Liver (tissue), 9 donors: ENCODE results near the gene ZSCAN5A. TPM values are rescaled to one million over a fixed set of nuclear protein-coding genes. Genes with fewer than 3 reads are reported as not detected.

Experiments used
- DNase-seq: peaks from one replicate; pipeline ENCODE4 v3.0.0-alpha.2; 2017; ENCODE audit warnings: low spot score
- H3K27ac ChIP-seq, 2 donors: one replicate each; pipeline ENCODE4 v1.7.0; 2013; ENCODE audit warnings: inconsistent platforms in 2 of 2, low read length in 2 of 2, control low read depth in 1 of 2, low read depth in 1 of 2, mild to moderate bottlenecking in 1 of 2
- H3K27me3 ChIP-seq, 4 donors: one replicate each; pipeline versions ENCODE4 v1.6.1 to v1.7.0; 2013; ENCODE audit warnings: low read length in 3 of 4, inconsistent platforms in 1 of 4, mild to moderate bottlenecking in 1 of 4, moderate library complexity in 1 of 4; ENCODE audit not compliant: control insufficient read depth in 4 of 4, insufficient read depth in 4 of 4
- H3K36me3 ChIP-seq, 4 donors: one replicate each; pipeline versions ENCODE4 v1.6.1 to v1.7.0; 2013; ENCODE audit warnings: low read length in 3 of 4, mild to moderate bottlenecking in 3 of 4, low read depth in 1 of 4, moderate library complexity in 1 of 4; ENCODE audit not compliant: control insufficient read depth in 4 of 4, insufficient read depth in 3 of 4
- H3K4me1 ChIP-seq, 4 donors: one replicate each; pipeline versions ENCODE4 v1.6.1 to v1.7.0; 2013; ENCODE audit warnings: low read length in 3 of 4, mild to moderate bottlenecking in 3 of 4, moderate library complexity in 1 of 4; ENCODE audit not compliant: control insufficient read depth in 4 of 4, insufficient read depth in 4 of 4
- H3K4me3 ChIP-seq, 3 donors: one replicate each; pipeline versions ENCODE4 v1.6.1 to v1.7.0; 2013; ENCODE audit warnings: low read length in 3 of 3, control low read depth in 1 of 3, low read depth in 1 of 3, mild to moderate bottlenecking in 1 of 3
- H3K9ac ChIP-seq, 2 donors: one replicate each; pipeline ENCODE4 v1.7.0; 2013; ENCODE audit warnings: low read length in 2 of 2, mild to moderate bottlenecking in 2 of 2, moderate library complexity in 2 of 2, control low read depth in 1 of 2, low read depth in 1 of 2
- H3K9me3 ChIP-seq, 4 donors: one replicate each; pipeline versions ENCODE4 v1.6.1 to v1.7.0; 2013; ENCODE audit warnings: low read length in 3 of 4; ENCODE audit not compliant: control insufficient read depth in 4 of 4
- ATF3 ChIP-seq: IDR thresholded peaks from 2 replicates; pipeline ENCODE4 v1.6.1; 2016; ENCODE audit warnings: antibody characterized with exemption
- CTCF ChIP-seq: fragments of 150-350 bp; IDR thresholded peaks from 2 replicates; pipeline ENCODE4 v1.5.1; 2017; ENCODE audit warnings: improper control_type of control experiment, low read depth, low read length; ENCODE audit not compliant: missing input control
- EGR1 ChIP-seq, 2 donors: IDR thresholded peaks; 2 replicates each; pipeline ENCODE4 v1.6.1; 2016 to 2018; ENCODE audit warnings: antibody characterized with exemption in 2 of 2, low read depth in 2 of 2
- FOXA1 ChIP-seq: IDR thresholded peaks from 2 replicates; pipeline ENCODE4 v1.6.1; 2016; ENCODE audit warnings: antibody characterized with exemption
- FOXA2 ChIP-seq: IDR thresholded peaks from 2 replicates; pipeline ENCODE4 v1.6.1; 2016; ENCODE audit warnings: antibody characterized with exemption
- GABPA ChIP-seq, 2 donors: IDR thresholded peaks in 1 of 2; conservative IDR thresholded peaks in 1 of 2; 2 replicates each; pipeline ENCODE4 v1.6.1; 2016; ENCODE audit warnings: antibody characterized with exemption in 2 of 2, mild to moderate bottlenecking in 1 of 2, moderate library complexity in 1 of 2
- HNF4A ChIP-seq, 2 donors: conservative IDR thresholded peaks; 2 replicates each; pipeline ENCODE4 v1.6.1; 2016; ENCODE audit warnings: antibody characterized with exemption in 2 of 2, mild to moderate bottlenecking in 2 of 2
- HNF4G ChIP-seq: IDR thresholded peaks from 2 replicates; pipeline ENCODE4 v1.6.1; 2016; ENCODE audit warnings: antibody characterized with exemption
- JUND ChIP-seq, 2 donors: IDR thresholded peaks; 2 replicates each; pipeline ENCODE4 v1.6.1; 2016; ENCODE audit warnings: antibody characterized with exemption in 2 of 2
- NR2F2 ChIP-seq: IDR thresholded peaks from 2 replicates; pipeline ENCODE4 v1.6.1; 2016; ENCODE audit warnings: antibody characterized with exemption
- RAD21 ChIP-seq, 2 donors: IDR thresholded peaks; 2 replicates each; pipeline ENCODE4 v1.6.1; 2016; ENCODE audit warnings: antibody characterized with exemption in 2 of 2, mild to moderate bottlenecking in 2 of 2
- RXRA ChIP-seq, 2 donors: IDR thresholded peaks; 2 replicates each; pipeline ENCODE4 v1.6.1; 2017 to 2018; ENCODE audit warnings: antibody characterized with exemption in 2 of 2, mild to moderate bottlenecking in 1 of 2
- SP1 ChIP-seq: IDR thresholded peaks from 2 replicates; pipeline ENCODE4 v1.6.1; 2018; ENCODE audit warnings: antibody characterized with exemption, mild to moderate bottlenecking
- TAF1 ChIP-seq: conservative IDR thresholded peaks from 2 replicates; pipeline ENCODE4 v1.6.1; 2016; ENCODE audit warnings: antibody characterized with exemption, mild to moderate bottlenecking
- YY1 ChIP-seq: IDR thresholded peaks from 2 replicates; pipeline ENCODE4 v1.6.1; 2016; ENCODE audit warnings: antibody characterized with exemption, mild to moderate bottlenecking
- ZBTB33 ChIP-seq: IDR thresholded peaks from 2 replicates; pipeline ENCODE4 v1.6.1; 2016; ENCODE audit warnings: antibody characterized with exemption
- WGBS: extraction: QIAGEN DNeasy Blood & Tissue Kit; methylation state at CpG from one replicate; pipeline ENCODE4 v1.1.7; 2013; 5-methylcytosine and 5-hydroxymethylcytosine counted together
- polyA plus RNA-seq, 2 donors: library from polyadenylated mRNA; stranded (reverse) in 1 of 2; unstranded in 1 of 2; fragments of 200-250 nt in 1 of 2; fragments of >200 nt in 1 of 2; fragmentation: Nextera tagmentation in 1 of 2; extraction: Ambion mirVana in 1 of 2; gene quantifications; one replicate each; pipeline versions ENCODE4 v1.2.1 to v1.2.3, GENCODE V29; 2013 to 2015
- total RNA-seq, 2 donors: library from RNA; depleted of rRNA; stranded (reverse); fragments of >200 nt; gene quantifications; one replicate each; pipeline ENCODE4 v1.2.3, GENCODE V29; 2014
- donor health status: healthy.
- donor health status: healthy.
- donor health status: healthy.
- donor health status: healthy.
- donor health status: healthy.

ZSCAN5A gene
- total and polyA plus RNA-seq, 4 donors, result 2.2 to 9.6 (median 5.0) TPM

DNA sequence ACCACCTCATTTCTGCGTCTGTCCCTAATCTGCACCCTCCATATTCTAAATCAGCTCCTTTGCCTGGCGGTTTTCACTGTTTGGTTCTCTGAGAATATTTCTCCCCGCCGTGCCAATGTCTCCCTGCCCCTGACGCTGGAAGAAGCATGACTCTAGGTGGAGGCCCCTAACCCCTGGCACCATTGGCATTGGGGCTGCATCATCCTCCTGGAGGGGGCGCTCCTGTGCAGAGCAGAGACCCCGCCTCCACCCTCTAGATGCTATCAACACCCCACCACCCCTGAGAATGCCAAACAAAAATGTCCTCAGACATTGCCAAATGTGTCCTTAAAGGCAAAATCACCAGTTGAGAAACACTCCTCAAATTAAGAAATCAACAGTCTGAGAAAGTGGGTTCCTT lies 123.5 kb downstream of the ZSCAN5A start:
- no peaks in the 10 kb centered on the region for H3K4me1 ChIP-seq
- no peak for TF ChIP-seq NR2F2
- no peak for TF ChIP-seq SP1
- no peak for TF ChIP-seq ZBTB33
- no peak for TF ChIP-seq RXRA (IDR thresholded peaks at IDR 0.05)
- no peak for TF ChIP-seq GABPA (IDR thresholded peaks at IDR 0.05 in 1 of 2, conservative IDR thresholded peaks at IDR 0.05 in 1 of 2)
- TF ChIP-seq JUND (IDR thresholded peaks at IDR 0.05), result no peak
- TF ChIP-seq HNF4G, result no peak
- TF ChIP-seq FOXA1, result no peak
- no peak for TF ChIP-seq YY1
- TF ChIP-seq TAF1, result no peak
- TF ChIP-seq CTCF, result no peak
- no peak for TF ChIP-seq RAD21 (IDR thresholded peaks at IDR 0.05)
- no peak for TF ChIP-seq HNF4A (conservative IDR thresholded peaks at IDR 0.05)
- no peak for TF ChIP-seq EGR1 (IDR thresholded peaks at IDR 0.05; ENCODE audit: low read depth in 2 of 2)
- H3K27me3 ChIP-seq, result no peaks in the 10 kb centered on the region
- 82% methylated on average over 7 of the region's 7 CpGs for WGBS
- H3K27ac ChIP-seq, result no peak overlapping the region
- no peak overlapping the region for H3K9ac ChIP-seq
- H3K36me3 ChIP-seq, result no peaks in the 10 kb centered on the region
- no peak for DNase-seq
- H3K4me3 ChIP-seq, result no peak overlapping the region
- H3K9me3 ChIP-seq, result no peaks in the 10 kb centered on the region

GRCh38 chr19:56189785-56190184 lies 124.9 kb downstream of the ZSCAN5A start:
- Histone ChIP-seq H3K4me1 (no peaks in the 10 kb centered on the region), H3K27me3 (no peaks in the 10 kb centered on the region), H3K9me3 (no peaks in the 10 kb centered on the region), H3K9ac (no peak overlapping the region), H3K27ac (no peak overlapping the region), H3K4me3 (no peak overlapping the region), H3K36me3 (no peaks in the 10 kb centered on the region)
- 83% methylated on average over 17 of the region's 17 CpGs for WGBS
- no peak for DNase-seq
- TF ChIP-seq HNF4G (no peak), JUND (IDR thresholded peaks at IDR 0.05) (no peak), GABPA (IDR thresholded peaks at IDR 0.05 in 1 of 2, conservative IDR thresholded peaks at IDR 0.05 in 1 of 2) (no peak), NR2F2 (no peak), RXRA (IDR thresholded peaks at IDR 0.05) (no peak), ATF3 (no peak), CTCF (no peak), HNF4A (conservative IDR thresholded peaks at IDR 0.05) (no peak), EGR1 (IDR thresholded peaks at IDR 0.05; ENCODE audit: low read depth in 2 of 2) (no peak), ZBTB33 (no peak), YY1 (no peak), FOXA2 (no peak), SP1 (no peak), FOXA1 (no peak)
